HepG2 (cell line): ENCODE data around the gene KRTAP3-3.

Source experiments
- POLR2AphosphoS5 ChIP-seq: IDR thresholded peaks from 2 replicates; pipeline ENCODE4 v1.6.1; 2012; ENCODE audit warnings: low read depth, low read length
- SIN3A ChIP-seq: IDR thresholded peaks from 2 replicates; pipeline ENCODE4 v1.6.1; 2011; ENCODE audit warnings: low read depth, mild to moderate bottlenecking, control low read depth, low read length, borderline replicate concordance
- ZBTB42 ChIP-seq: sonication (generic); formaldehyde crosslinking; IDR thresholded peaks from 2 replicates; pipeline ENCODE4 v1.5.0; 2020; ENCODE audit warnings: mild to moderate bottlenecking, missing genetic modification reagents
- ZNF563 ChIP-seq: sonication (generic); formaldehyde crosslinking; IDR thresholded peaks from 2 replicates; pipeline ENCODE4 v1.8.0; 2022; ENCODE audit warnings: mild to moderate bottlenecking, moderate library complexity, missing genetic modification reagents
- TF ChIP-seq, protein P1 (sequence below): sonication (generic); formaldehyde crosslinking; IDR thresholded peaks from 2 replicates; pipeline ENCODE4 v1.8.1; 2023; ENCODE audit warnings: missing genetic modification reagents, inconsistent platforms, borderline replicate concordance
- TF ChIP-seq, protein P2 (sequence below): sonication (generic); formaldehyde crosslinking; IDR thresholded peaks from 2 replicates; pipeline ENCODE4 v1.4.0; 2020; ENCODE audit warnings: missing genetic modification reagents
- TF ChIP-seq, protein P3 (sequence below): fragments of 450-650 bp; IDR thresholded peaks from 2 replicates; pipeline ENCODE4 v1.6.1; 2017; ENCODE audit warnings: mild to moderate bottlenecking
- TF ChIP-seq, protein P4 (sequence below): sonication (generic); formaldehyde crosslinking; IDR thresholded peaks from 2 replicates; pipeline ENCODE4 v1.5.0; 2020; ENCODE audit warnings: mild to moderate bottlenecking, missing genetic modification reagents, moderate library complexity
- TF ChIP-seq, protein P5 (sequence below): sonication (generic); formaldehyde crosslinking; IDR thresholded peaks from 2 replicates; pipeline ENCODE4 v1.5.1; 2020; ENCODE audit warnings: mild to moderate bottlenecking, missing genetic modification reagents, moderate library complexity

DNA sequence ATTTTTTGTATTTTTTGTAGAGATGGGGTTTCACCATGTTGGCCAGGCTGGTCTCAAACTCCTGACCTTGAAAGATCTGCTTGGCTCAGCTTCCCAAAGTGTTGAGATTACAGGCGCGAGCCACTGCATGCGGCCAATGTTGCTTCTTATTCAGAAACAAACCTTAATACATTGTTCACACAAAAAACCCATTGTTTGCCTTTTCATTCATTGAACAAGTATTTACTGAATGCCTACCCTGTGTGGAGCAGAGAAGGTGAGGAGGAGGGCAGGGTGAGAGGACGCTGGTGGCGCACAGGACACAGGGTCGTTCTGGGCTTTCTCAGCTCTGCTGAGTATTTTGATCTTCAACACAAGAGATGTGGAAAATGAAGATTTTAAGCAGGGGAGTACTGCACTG is 48.5 kb downstream of the KRTAP3-3 start:
- TF ChIP-seq, protein P1, sequence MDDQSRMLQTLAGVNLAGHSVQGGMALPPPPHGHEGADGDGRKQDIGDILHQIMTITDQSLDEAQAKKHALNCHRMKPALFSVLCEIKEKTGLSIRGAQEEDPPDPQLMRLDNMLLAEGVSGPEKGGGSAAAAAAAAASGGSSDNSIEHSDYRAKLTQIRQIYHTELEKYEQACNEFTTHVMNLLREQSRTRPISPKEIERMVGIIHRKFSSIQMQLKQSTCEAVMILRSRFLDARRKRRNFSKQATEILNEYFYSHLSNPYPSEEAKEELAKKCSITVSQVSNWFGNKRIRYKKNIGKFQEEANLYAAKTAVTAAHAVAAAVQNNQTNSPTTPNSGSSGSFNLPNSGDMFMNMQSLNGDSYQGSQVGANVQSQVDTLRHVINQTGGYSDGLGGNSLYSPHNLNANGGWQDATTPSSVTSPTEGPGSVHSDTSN = no peak
- TF ChIP-seq, protein P2, sequence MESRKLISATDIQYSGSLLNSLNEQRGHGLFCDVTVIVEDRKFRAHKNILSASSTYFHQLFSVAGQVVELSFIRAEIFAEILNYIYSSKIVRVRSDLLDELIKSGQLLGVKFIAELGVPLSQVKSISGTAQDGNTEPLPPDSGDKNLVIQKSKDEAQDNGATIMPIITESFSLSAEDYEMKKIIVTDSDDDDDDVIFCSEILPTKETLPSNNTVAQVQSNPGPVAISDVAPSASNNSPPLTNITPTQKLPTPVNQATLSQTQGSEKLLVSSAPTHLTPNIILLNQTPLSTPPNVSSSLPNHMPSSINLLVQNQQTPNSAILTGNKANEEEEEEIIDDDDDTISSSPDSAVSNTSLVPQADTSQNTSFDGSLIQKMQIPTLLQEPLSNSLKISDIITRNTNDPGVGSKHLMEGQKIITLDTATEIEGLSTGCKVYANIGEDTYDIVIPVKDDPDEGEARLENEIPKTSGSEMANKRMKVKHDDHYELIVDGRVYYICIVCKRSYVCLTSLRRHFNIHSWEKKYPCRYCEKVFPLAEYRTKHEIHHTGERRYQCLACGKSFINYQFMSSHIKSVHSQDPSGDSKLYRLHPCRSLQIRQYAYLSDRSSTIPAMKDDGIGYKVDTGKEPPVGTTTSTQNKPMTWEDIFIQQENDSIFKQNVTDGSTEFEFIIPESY (CRISPR knock-in tag) = peak; percentile 94
- TF ChIP-seq, protein P3, sequence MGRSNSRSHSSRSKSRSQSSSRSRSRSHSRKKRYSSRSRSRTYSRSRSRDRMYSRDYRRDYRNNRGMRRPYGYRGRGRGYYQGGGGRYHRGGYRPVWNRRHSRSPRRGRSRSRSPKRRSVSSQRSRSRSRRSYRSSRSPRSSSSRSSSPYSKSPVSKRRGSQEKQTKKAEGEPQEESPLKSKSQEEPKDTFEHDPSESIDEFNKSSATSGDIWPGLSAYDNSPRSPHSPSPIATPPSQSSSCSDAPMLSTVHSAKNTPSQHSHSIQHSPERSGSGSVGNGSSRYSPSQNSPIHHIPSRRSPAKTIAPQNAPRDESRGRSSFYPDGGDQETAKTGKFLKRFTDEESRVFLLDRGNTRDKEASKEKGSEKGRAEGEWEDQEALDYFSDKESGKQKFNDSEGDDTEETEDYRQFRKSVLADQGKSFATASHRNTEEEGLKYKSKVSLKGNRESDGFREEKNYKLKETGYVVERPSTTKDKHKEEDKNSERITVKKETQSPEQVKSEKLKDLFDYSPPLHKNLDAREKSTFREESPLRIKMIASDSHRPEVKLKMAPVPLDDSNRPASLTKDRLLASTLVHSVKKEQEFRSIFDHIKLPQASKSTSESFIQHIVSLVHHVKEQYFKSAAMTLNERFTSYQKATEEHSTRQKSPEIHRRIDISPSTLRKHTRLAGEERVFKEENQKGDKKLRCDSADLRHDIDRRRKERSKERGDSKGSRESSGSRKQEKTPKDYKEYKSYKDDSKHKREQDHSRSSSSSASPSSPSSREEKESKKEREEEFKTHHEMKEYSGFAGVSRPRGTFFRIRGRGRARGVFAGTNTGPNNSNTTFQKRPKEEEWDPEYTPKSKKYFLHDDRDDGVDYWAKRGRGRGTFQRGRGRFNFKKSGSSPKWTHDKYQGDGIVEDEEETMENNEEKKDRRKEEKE = no peak
- TF ChIP-seq, protein P4, sequence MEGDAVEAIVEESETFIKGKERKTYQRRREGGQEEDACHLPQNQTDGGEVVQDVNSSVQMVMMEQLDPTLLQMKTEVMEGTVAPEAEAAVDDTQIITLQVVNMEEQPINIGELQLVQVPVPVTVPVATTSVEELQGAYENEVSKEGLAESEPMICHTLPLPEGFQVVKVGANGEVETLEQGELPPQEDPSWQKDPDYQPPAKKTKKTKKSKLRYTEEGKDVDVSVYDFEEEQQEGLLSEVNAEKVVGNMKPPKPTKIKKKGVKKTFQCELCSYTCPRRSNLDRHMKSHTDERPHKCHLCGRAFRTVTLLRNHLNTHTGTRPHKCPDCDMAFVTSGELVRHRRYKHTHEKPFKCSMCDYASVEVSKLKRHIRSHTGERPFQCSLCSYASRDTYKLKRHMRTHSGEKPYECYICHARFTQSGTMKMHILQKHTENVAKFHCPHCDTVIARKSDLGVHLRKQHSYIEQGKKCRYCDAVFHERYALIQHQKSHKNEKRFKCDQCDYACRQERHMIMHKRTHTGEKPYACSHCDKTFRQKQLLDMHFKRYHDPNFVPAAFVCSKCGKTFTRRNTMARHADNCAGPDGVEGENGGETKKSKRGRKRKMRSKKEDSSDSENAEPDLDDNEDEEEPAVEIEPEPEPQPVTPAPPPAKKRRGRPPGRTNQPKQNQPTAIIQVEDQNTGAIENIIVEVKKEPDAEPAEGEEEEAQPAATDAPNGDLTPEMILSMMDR (CRISPR knock-in tag) = no peak
- TF ChIP-seq ZBTB42 (CRISPR knock-in tag) (no peak), POLR2AphosphoS5 (no peak), ZNF563 (CRISPR knock-in tag) (no peak), SIN3A (no peak)
- TF ChIP-seq, protein P5, sequence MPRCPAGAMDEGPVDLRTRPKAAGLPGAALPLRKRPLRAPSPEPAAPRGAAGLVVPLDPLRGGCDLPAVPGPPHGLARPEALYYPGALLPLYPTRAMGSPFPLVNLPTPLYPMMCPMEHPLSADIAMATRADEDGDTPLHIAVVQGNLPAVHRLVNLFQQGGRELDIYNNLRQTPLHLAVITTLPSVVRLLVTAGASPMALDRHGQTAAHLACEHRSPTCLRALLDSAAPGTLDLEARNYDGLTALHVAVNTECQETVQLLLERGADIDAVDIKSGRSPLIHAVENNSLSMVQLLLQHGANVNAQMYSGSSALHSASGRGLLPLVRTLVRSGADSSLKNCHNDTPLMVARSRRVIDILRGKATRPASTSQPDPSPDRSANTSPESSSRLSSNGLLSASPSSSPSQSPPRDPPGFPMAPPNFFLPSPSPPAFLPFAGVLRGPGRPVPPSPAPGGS = no peak
